Effector CD8-positive, alpha-beta T cell (primary cell): ENCODE measurements around the gene EDARADD.

ENCODE experiments used
- DNase-seq: peaks from one replicate; lab custom pipeline; 2025; lab: John Stamatoyannopoulos, UW

EDARADD gene

DNA sequence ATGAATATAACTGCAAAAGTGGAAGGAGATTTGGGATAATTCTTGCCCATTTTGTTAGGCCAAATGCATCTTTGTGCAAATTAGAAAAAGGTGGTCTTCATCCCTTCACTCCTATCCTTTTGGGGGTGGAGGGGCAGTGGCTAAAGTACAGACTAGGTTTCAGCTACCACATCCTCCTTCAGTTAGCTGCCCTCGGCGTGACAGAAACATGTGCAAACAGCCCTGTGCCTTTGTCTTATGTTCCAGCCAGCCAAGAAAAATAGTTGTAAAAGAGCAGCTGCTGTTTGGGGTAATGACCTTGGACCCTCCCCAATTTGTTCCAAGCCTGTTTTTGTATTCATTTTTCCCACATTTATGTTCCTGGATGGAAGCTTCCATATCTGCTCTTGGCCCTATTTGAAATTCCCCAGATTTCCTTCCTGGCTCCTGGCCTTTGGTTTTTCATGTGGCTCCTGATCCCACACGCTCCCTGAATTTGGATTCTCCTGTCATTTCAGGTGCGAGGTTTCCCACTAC is 121.4 kb downstream of the EDARADD start:
- no peak for DNase-seq

DNA sequence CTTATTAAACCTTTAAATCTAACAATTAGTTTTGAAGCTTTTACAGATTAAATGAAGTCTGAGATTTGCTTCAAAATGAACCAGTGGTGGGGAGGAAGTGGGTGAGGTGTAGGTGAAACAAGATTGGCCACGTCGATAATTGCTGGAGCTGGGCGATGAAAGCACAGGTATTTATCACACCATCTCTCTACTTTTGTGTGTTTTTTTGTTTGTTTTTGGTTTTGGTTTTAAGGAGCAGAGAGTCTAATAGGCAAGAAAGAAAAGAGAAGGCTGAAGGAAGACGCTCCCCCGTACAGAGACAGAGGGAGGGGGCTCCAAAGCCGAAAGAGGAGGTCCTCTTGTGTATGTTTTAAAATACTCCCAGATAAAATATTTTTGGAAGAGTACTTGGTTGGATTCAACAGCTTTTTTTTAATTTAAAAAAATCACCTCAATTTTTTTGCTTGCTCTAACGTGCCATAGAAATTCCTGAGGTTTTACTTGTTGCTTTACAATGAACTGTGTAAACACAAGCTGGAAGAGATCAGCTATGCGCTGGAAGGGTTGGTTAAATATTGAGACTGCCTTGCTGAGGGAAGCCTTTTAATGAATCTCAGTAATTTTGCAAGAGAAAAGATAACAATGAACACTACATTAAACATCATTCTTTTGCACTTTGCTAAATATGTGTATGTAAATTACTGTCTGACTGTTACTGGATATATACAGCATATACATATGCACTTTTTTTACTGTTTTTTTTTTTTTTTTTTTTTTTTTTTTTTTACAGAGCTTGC is 123.0 kb downstream of the EDARADD start:
- DNase-seq: no peak

DNA sequence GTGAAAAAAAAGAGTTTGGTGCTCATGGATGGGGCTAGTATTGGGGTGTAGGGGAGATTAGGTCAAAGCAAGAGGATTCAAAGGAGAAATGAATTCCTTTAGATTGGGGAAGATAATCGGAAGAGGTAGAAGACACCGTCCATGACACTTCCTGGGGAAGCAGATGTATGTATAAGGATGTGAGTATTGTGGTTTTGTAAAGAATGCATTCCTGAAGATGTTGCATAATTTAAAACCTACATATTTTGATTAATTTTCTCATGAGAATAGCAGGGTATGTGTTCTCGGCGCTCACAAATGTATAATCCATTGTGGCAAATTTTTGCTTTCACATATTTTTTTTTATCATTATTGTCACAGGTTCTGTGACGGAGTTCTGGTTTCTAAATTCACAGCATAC is 124.2 kb downstream of the EDARADD start:
- no peak for DNase-seq

DNA sequence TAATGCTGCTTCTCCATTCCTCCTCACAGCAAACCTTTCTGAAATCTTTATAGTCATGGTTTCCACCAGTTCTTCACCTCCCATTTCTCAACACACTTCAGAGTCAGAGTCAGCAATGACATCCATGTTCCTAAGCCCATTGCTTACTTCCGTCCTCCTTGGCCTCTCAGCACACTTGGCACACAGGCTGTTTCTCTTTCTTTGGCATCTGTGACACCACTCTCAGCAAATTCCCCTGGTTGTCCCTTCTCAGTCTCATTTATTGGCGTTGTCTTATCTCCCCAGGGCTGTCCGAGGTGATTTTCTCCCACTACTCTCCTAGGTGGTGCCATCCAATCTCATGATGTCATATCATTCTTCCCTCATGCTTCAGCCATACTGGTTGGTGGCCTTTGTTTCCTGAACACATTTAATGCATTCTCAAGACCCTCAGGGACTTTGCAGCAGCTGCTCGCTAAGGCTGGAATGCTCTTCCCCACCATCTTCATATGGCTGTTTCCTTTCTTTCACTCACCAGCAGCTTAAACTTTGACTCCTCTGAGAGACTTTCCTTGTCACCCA is 126.4 kb downstream of the EDARADD start:
- no peak for DNase-seq

DNA sequence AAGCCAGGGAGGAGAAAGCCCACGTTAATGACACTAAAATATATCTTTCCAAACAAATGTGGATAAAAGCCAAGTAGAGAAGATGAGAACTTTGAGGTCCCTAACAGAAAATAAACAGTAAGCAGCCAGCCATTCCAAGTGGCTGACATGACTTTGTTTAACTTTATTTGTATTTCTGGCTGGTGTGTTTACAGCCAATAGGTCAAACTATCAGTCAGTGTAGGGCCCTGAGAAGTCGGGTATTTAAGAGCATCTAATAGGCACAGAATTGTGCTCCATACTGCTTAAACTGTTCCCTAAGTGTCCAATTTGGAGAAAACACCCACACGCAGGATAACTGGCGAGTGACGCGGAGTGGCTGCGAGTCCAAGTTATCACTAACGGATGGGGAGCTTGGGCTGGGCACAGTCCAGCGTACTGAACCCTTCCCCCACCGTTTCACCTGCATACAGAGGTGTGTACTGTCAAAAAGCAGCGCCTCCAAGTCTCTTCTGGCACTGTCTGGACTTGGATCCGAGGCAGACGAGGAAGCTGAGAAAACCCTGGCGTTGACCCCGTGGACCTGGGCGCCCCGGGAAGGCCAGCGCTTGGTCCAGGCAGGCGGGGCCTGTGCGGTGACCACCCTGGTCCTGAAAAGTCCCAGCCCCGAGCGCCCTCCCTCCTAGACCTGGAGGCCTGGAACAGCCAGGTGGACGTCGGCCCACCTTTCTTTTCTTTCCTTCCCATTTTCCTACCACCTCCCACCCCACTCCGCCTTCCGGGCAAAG is 129.0 kb downstream of the EDARADD start:
- DNase-seq: no peak

DNA sequence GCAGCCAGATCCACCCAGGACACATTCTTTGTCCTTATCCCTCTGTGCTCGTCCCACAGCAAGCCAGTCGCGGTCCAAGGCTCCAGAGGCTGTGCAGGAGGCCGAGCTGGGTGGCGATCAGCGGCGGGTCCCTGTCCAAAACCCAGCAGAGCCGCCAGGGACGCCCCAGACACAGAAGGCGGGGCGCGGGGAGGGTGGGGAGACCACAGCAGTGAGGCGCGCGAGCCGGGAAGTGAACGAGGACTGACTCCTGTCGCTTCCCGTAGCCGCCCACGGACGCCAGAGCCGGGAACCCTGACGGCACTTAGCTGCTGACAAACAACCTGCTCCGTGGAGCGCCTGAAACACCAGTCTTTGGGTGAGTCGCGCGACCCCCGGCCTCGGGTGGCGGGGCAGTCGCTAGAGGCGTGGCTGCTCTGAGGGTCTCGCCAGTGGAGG is 129.6 kb downstream of the EDARADD start, which contains the start of gene LGALS8:
Gene LGALS8, plus strand, starts transcription at position 279 of the 438 bp plus-strand sequence. CDS start 2,089 bp downstream, outside the sequence.
- peak; percentile 70 for DNase-seq

DNA sequence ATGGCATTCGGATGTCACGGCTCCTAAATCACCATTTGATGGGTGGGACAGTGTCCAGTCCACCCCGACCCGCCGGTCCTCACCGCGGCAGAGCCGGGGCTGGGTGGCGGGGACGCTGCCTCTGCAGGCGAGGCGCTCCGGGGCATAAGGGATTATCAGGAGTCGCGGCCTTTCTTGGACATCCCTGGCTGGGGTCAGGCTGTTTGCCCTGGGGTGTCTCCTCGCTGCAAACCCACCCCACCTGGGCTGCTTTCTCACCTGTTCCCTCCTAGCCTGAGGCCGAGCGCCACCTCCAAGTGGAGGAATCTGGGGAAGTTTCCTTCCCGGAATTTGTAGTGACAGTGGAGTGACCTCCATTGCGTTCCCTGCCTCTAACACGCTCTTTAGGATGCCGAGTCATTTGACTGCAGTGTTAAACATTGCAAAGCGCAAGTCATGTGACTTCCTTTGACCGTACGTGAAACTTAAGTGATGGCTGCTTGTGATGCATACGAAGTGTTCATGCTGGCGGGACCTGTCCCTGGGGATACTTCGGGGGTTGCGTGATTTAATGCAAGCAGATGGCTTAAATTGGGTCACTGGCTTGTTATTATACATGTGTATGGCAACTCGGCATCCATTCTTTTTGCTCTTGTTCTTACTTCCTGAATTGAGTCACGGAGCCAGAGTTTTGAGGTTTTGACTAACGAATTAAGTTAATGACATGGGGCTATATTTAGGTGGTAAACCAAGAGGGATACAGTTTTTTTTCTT is 130.2 kb downstream of the EDARADD start:
- DNase-seq: peak; percentile 23

DNA sequence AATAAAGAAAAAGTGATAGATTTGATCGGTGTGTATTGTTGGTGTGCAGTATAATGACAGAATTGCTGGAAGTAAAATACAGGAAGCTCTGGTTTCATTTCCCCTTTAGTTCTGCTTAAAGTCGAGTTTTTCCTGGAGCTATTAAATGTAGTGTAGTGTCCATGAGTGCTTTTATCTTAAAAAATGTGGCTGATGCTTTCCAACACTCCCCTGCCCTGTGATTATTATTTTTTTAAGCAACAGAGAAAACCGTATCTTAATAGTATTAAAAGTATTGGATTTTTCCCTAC is 130.8 kb downstream of the EDARADD start:
- DNase-seq: no peak

DNA sequence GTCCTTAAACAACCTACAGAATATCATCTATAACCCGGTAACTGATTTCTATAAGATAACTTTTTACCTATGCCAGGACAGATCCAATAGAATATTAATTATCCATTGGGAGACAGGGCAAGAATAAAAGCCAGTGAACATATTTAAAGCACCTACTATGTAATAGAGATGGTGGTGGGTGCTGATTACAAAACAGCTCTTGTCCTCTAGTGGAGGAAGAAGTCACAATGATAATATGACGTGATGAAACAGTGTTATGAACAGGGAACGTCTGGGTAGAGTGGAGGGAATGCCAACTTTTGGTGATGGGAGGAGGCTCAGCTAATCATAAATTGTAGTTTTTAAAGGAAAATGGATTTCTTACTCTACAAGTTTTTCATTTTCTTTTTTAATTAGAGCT is 132.0 kb downstream of the EDARADD start:
- no peak for DNase-seq

DNA sequence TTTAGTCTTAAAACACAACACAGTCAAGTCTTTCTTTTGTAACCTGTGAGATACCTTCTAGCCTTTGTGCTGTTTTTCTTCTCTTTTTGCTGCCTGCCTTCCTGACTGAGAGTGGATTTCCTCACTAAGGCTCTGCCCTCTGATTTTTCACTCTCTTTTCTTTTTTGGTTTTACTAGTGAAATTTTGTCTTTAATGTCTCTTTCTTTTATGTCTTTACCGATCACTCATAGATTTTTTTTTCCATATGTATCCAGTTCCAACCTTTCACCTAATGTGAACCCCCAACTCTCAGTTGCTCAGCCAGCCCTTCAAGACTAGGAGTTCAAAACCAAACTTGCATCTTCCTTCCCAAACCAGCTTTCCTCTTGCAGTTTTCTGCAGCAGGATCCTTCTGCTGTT is 136.2 kb downstream of the EDARADD start:
- DNase-seq: no peak

DNA sequence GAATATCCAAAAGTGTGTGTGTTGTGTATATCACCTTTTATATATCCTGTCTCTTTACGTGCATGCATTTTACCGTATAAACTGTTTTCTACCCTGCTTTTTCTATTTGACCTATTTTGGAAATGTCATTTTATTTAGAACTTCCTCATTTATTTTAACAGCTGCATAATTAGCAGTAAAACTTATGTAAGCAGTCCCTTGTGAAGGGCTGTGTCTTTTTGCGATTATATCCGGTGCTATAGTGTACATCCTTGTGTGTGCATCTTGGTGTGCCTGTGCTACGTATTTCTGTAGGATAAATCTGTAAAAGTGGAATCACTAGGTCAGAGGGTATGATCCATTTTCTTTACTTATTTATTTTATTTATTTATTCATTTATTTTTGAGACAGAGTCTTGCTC is 136.9 kb downstream of the EDARADD start:
- no peak for DNase-seq

DNA sequence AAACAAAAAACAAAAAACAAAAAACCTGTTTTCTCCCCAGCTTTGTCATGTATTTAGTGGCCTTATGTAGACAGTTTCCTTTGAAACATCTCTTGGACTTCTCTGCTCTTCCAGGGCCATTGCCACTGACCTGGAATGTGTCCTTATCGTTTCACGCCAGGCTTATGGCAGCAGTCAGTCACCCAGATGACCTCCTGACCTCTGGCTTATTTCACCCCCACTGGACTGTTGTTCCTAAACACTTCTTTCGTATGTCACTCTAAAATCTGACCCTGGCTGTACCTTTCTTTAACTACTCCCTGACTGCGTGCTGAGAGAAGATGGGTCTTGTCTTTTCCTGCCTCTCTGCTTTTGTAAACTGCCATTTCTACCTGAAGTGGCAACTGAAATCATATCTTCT is 138.8 kb downstream of the EDARADD start:
- no peak for DNase-seq

DNA sequence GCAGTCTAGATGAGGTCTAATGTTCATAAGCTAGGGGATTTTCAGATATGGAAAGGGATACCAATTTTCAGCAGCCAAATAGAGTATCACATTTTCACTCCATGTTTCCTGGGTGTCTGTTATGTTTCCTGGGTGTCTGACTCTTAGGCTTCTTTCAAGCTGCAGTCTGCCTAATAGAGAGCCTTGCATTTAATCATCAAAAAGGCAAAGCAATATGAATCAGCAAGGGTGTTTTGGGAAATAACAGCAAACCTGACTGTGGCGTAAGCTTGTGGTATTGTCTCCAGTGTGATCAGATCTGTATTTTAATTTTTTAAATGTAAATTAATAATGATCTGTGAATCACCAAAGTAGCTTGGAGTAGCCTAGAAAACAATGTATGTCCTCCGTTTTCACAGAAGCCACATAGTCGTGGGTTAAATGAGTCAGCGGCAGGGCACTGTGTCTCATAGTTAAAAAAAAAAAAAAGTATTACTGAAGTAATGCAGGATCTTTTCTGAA is 140.1 kb downstream of the EDARADD start:
- no peak for DNase-seq
